Mucosa of rectum (tissue), 2 donors: Measurements from ENCODE around the gene OXGR1.

Experiments
- H3K27ac ChIP-seq, 2 donors: one replicate each; pipeline ENCODE4 v1.7.0; 2013; ENCODE audit warnings: inconsistent platforms in 2 of 2, low read depth in 2 of 2, low read length in 2 of 2
- H3K27me3 ChIP-seq, 2 donors: one replicate each; pipeline ENCODE4 v1.7.0; 2013; ENCODE audit warnings: low read length in 2 of 2; ENCODE audit not compliant: control insufficient read depth in 2 of 2, insufficient read depth in 2 of 2
- H3K36me3 ChIP-seq, 2 donors: one replicate each; pipeline ENCODE4 v1.7.0; 2013; ENCODE audit warnings: low read length in 2 of 2; ENCODE audit not compliant: control insufficient read depth in 2 of 2, insufficient read depth in 2 of 2
- H3K4me1 ChIP-seq, 2 donors: one replicate each; pipeline ENCODE4 v1.7.0; 2013; ENCODE audit warnings: low read length in 2 of 2, mild to moderate bottlenecking in 1 of 2; ENCODE audit not compliant: control insufficient read depth in 2 of 2, insufficient read depth in 2 of 2
- H3K4me3 ChIP-seq, 2 donors: one replicate each; pipeline ENCODE4 v1.7.0; 2013; ENCODE audit warnings: low read length in 2 of 2
- H3K9ac ChIP-seq, 2 donors: one replicate each; pipeline ENCODE4 v1.7.0; 2013; ENCODE audit warnings: low read length in 2 of 2, low read depth in 1 of 2, mild to moderate bottlenecking in 1 of 2
- H3K9me3 ChIP-seq, 2 donors: one replicate each; pipeline ENCODE4 v1.7.0; 2013; ENCODE audit warnings: low read length in 2 of 2; ENCODE audit not compliant: control insufficient read depth in 2 of 2
- donor health status: healthy.
- donor health status: Normal muscosa, but diverticular disease.

Gene OXGR1

GRCh38 chr13:97020689-97021240 is 26.5 kb upstream of the OXGR1 start:
- Histone ChIP-seq H3K36me3 (no peaks in the 10 kb centered on the region), H3K9ac (no peak overlapping the region), H3K4me1 (no peaks in the 10 kb centered on the region), H3K4me3 (no peak overlapping the region), H3K27ac (no peak overlapping the region), H3K27me3 (no peaks in the 10 kb centered on the region), H3K9me3 (no peaks in the 10 kb centered on the region)

GRCh38 chr13:97020194-97020593 is 25.9 kb upstream of the OXGR1 start:
- H3K36me3 ChIP-seq: no peaks in the 10 kb centered on the region
- H3K9ac ChIP-seq: no peak overlapping the region
- H3K9me3 ChIP-seq: no peaks in the 10 kb centered on the region
- H3K4me1 ChIP-seq: no peaks in the 10 kb centered on the region
- no peak overlapping the region for H3K27ac ChIP-seq
- no peaks in the 10 kb centered on the region for H3K27me3 ChIP-seq
- H3K4me3 ChIP-seq: no peak overlapping the region

GRCh38 chr13:97019236-97019635 is 25.0 kb upstream of the OXGR1 start:
- no peaks in the 10 kb centered on the region for H3K27me3 ChIP-seq
- H3K27ac ChIP-seq: no peak overlapping the region
- no peaks in the 10 kb centered on the region for H3K4me1 ChIP-seq
- H3K36me3 ChIP-seq: no peaks in the 10 kb centered on the region
- no peak overlapping the region for H3K4me3 ChIP-seq
- no peak overlapping the region for H3K9ac ChIP-seq
- no peaks in the 10 kb centered on the region for H3K9me3 ChIP-seq

GRCh38 chr13:97018029-97018819 is 23.9 kb upstream of the OXGR1 start:
- no peaks in the 10 kb centered on the region for H3K9me3 ChIP-seq
- H3K9ac ChIP-seq: no peak overlapping the region
- H3K27ac ChIP-seq: no peak overlapping the region
- no peak overlapping the region for H3K4me3 ChIP-seq
- H3K36me3 ChIP-seq: no peaks in the 10 kb centered on the region
- no peaks in the 10 kb centered on the region for H3K4me1 ChIP-seq
- no peaks in the 10 kb centered on the region for H3K27me3 ChIP-seq

GRCh38 chr13:97017322-97017721 is 23.0 kb upstream of the OXGR1 start:
- Histone ChIP-seq H3K27me3 (no peaks in the 10 kb centered on the region), H3K4me1 (no peaks in the 10 kb centered on the region), H3K27ac (no peak overlapping the region), H3K4me3 (no peak overlapping the region), H3K36me3 (no peaks in the 10 kb centered on the region), H3K9me3 (no peaks in the 10 kb centered on the region), H3K9ac (no peak overlapping the region)

GRCh38 chr13:97015661-97016350 is 21.5 kb upstream of the OXGR1 start:
- no peaks in the 10 kb centered on the region for H3K36me3 ChIP-seq
- H3K27me3 ChIP-seq: no peaks in the 10 kb centered on the region
- H3K4me1 ChIP-seq: no peaks in the 10 kb centered on the region
- no peak overlapping the region for H3K9ac ChIP-seq
- no peaks in the 10 kb centered on the region for H3K9me3 ChIP-seq
- no peak overlapping the region for H3K4me3 ChIP-seq
- no peak overlapping the region for H3K27ac ChIP-seq

- Histone ChIP-seq H3K36me3 (no peaks in the 10 kb centered on the region), H3K9me3 (no peaks in the 10 kb centered on the region), H3K4me3 (no peak overlapping the region), H3K4me1 (no peaks in the 10 kb centered on the region), H3K27me3 (no peaks in the 10 kb centered on the region), H3K9ac (no peak overlapping the region), H3K27ac (no peak overlapping the region)
Observed at GRCh38 chr13:97012251-97013048, 18.2 kb upstream of the OXGR1 start.

- Histone ChIP-seq H3K27ac (no peak overlapping the region), H3K9me3 (no peaks in the 10 kb centered on the region), H3K36me3 (no peaks in the 10 kb centered on the region), H3K4me1 (no peaks in the 10 kb centered on the region), H3K27me3 (no peaks in the 10 kb centered on the region), H3K4me3 (no peak overlapping the region), H3K9ac (no peak overlapping the region)
Observed at GRCh38 chr13:97011446-97012131, 17.3 kb upstream of the OXGR1 start.

GRCh38 chr13:97008643-97009042 is 14.4 kb upstream of the OXGR1 start:
- Histone ChIP-seq H3K36me3 (no peaks in the 10 kb centered on the region), H3K4me3 (no peak overlapping the region), H3K4me1 (no peaks in the 10 kb centered on the region), H3K9me3 (no peaks in the 10 kb centered on the region), H3K27me3 (no peaks in the 10 kb centered on the region), H3K9ac (no peak overlapping the region), H3K27ac (no peak overlapping the region)
